HG03196 (cell line): ENCODE results near the gene LRMDA.

Experiments used
- ATAC-seq: cut with Tn5 transposase; IDR thresholded peaks from one replicate; pipeline ENCODE4 v1.9.1; 2021; ENCODE audit not compliant: unreplicated experiment

The LRMDA gene

GRCh38 chr10:75531571-75532031 is 100.2 kb downstream of the LRMDA start:
- no peak for ATAC-seq

DNA sequence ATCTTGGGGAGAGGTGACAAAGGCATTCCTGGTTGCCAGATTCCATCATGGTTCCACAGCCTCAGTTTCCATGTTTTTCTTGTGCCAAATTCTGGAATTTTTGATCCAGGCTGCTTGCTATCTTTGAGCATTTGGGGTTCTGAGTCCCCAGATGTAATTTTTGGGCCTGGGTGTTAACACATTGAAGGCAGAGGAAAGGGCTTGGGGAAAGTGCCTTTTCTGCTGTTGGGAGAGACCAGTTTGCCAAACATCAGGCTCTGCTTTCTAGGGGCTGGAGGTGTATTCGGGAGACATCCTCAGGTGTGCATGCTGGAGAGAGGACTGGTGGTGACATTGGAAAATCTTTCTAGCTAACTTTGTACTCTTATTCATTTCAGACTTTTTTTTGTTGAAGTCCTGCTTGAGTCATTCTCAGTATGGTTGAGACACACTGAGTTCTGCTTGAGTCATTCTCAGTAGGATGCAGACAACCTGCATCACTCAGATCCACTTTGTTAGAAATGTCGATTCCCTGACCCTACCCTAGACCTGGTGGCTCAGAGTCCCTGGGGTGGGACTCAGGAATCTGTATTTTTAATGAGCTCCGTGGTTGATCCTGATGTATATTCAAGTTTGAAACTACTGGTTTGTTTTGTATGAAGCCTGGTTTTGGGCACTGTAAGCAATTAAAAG is 101.0 kb downstream of the LRMDA start:
- ATAC-seq, result no peak

GRCh38 chr10:75538144-75538543 is 106.7 kb downstream of the LRMDA start:
- no peak for ATAC-seq

- ATAC-seq, result no peak
Observed at GRCh38 chr10:75538765-75539164, 107.3 kb downstream of the LRMDA start.

DNA sequence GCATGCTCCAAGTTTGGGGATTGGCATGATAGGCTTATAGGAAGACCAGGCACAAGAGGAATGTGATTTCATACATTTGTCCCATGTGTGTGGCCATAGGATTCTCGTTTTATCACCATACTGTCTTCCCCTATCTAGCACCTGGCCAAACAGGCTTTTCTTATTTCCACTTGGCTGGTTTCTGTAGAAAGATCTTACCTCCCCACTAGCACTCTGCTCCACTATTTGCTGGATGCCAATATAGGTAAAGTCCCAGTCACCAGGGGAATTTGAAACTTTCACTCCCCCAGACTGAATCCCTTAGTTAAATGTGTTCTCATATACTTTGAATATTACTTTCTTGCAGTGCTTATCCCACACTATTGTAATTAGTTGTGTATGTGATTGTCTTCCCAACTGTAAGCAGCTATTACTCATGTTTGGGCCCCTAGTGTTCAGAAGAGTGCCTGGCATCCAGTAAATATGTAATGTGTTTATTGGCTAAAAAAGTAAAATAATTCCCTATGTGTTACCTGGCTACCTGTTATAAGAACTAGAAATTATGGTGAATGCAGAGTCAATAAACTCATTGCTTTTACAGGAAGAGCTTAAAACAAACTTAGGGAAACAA is 109.0 kb downstream of the LRMDA start:
- ATAC-seq, result peak; percentile 50

DNA sequence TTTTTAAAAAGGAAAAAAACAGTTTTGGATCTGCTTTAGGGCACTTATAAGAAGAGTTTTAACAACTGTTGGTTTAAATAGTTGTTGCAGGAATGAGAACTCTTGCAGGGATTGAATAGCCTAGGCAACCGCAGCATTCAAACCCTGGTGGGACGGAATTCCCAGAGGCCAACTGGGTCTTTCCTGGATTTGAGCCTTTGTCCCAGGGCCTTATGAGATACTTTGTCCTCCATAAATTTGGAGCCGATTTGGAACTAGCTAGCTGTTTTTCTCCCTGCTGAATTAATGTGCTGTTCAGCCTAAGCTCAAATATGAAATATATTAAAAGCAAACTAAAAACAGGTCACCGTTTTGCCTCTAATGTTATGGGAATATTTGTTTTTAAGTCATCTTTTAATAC is 109.6 kb downstream of the LRMDA start:
- ATAC-seq, result no peak

DNA sequence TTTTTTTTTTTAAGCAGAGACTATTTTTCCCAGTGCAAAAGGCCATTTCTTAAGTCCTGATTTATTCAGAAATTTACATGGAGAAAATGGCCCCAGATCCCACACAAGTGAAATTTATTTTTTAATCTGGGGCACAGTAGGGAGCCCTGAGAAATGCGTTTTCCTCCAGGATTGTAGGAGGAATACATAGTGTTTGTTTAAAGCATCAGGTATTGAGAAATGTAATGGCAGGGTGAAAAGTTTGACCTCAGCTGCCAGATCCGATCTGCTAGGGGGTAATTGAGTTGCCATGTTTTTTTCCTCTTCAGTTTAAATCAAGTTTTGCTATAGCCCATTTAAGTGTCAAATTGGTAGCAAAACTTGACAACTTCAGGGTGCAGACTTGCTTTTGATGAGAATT is 110.0 kb downstream of the LRMDA start:
- ATAC-seq, result no peak

GRCh38 chr10:75542084-75542483 is 110.7 kb downstream of the LRMDA start:
- ATAC-seq, result no peak

DNA sequence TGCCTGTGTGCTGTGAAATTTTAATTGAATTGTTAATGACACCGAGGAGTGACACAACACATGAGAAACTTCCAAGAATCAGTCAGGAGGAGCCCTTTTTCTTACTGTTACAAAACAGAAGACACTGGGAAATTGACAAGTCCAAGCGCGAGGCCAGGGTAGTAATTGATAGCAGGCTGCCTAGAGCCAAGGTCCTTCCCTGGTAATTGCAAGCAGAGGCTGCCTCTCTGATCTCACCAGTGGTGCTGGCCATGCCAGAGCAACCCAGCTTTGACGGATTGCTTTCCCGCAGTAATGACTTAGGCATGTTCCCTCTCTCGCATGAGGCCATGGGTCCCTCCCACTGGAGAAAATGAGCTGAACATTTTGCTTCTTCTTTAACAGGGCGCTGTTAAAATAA is 111.5 kb downstream of the LRMDA start:
- ATAC-seq, result no peak

- ATAC-seq, result no peak
Observed at GRCh38 chr10:75544386-75544785, 113.0 kb downstream of the LRMDA start.

DNA sequence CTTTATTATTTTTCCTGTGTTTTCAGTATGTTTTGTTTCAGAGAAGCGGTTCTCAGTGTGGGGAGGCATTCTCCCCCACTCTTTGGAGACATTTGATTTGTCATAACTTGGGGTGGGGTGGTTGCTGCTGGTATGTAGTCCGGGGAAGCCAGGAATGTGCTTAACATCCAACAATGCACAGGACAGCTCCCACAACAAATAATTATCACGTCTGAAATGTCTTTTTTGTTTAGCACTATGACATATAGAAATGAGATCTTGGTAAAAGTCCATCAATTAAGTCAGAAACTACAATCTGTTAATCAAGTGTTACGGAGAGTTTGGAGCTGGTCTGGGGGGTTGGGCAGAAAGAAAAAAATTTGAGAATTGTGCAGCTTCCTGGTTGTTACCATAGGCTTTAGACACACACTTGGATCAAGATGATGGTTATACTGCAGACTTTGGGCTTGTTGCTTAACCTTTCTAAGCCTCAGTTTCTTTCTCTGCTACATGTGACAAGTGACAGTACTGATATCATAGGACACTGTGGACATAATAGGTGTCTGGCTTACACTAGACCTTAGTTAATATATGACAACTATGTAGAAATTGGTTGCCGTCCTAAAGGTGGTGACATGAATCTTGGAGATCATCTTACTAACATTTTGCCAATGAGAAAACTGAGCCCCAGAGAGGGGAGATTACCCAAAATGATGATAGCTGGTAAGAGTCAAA is 113.7 kb downstream of the LRMDA start:
- no peak for ATAC-seq

GRCh38 chr10:75546004-75546403 is 114.6 kb downstream of the LRMDA start:
- ATAC-seq, result no peak

GRCh38 chr10:75547391-75548298 is 116.2 kb downstream of the LRMDA start:
- ATAC-seq, result no peak

GRCh38 chr10:75548356-75548755 is 116.9 kb downstream of the LRMDA start:
- no peak for ATAC-seq

GRCh38 chr10:75550191-75550590 is 118.8 kb downstream of the LRMDA start:
- ATAC-seq, result no peak

GRCh38 chr10:75552171-75552570 is 120.7 kb downstream of the LRMDA start:
- ATAC-seq, result no peak

DNA sequence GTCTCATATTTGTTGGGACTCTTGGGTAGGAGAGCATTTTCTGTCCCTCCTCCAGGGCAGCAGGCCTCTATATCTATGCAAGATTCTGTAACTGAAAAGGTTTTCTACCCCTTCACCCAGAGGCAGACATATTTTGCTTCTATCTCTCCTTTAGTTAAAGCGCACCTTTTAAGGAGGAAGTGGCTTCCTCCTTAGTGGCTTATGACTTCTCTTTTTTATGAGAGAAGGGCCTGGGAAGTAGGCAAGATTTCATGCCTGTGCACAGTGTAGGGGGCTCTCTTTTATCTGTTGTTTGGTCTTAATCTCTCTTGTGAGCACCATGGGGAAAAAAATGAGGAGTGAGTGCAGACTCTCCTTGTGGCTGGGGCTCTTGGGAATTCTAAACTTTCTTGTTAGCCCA is 122.1 kb downstream of the LRMDA start:
- ATAC-seq, result no peak

DNA sequence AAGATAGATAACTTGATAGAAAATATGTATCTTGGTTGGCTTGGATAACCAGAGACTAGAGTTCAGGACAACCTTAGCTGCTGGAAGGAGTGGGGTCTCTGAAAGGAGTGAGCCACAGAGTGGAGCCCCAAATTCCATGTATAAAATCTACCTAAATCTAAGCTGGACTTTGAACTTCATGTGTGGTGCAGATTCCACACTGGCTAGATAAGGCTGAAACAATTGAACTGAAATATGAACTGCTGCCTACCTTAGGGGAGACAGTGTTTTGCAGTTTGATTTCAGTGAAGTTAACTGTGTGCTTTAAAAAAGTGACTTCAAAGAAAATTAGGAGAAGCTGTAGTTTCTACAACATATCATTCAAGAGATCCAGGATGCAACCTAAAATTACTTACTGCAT is 123.9 kb downstream of the LRMDA start:
- ATAC-seq, result no peak

DNA sequence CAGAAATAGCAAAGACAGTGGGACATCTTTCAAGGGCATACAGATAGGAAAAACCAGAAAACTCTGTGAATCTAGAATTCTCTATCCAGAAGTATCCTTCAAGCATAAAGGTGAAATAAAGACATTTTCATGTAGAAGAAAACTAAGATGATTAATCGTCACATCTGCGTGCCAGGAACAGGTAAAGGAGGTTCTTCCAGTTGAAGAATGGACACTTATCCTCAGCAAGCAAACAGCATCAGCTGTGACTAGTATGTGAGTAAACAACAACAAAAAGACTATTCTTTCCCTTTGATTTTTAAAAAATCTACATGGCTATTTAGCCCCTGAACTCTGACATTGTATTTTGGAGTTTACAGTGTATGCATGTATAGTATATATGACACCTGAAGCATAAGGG is 124.9 kb downstream of the LRMDA start:
- ATAC-seq, result no peak

DNA sequence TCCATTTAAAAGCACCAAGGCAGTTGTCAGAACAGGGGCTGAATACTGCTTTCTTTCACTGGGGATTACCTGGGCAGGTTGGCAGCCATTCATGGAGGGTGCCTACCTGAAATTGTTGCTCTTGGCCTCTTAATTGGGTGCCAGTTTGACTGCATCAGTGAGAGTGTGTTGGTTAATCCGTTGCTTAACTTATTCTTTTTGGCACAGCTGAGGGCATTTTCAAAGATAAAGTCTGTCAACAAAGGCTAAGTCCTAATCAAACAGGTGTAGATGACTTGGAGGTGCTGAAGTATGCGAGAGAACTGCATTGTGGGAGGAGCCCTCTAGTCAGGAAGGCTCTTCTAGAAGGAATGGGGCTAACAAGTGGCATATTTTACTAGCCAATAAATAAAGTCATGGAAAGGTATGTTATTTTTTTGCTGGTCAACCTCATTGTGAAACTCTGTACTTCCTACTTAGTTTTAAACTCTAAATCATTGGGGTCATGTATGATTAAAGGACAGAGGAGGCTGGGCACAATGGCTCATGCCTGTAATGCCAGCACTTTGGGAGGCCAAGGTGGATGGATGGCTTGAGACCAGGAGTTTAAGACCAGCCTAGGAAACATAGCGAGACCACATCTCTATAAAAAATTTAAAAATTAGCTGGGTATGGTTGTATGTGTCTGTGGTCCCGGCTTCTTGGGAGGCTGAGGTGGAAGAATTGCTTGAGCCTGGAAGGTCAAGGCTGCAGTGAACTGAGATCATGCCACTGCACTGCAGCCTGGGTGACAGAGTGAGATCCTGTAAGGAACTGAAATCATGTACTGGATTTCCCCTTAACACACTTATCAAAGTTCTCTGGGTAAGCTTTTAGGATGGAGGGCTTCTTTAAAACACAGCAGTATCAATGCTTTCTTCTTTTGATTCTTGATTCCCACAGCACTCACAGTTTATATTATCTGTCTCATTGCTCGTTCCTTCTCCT is 134.1 kb downstream of the LRMDA start:
- ATAC-seq, result no peak
